Measurements from ENCODE around the gene PDCD4.

DNA sequence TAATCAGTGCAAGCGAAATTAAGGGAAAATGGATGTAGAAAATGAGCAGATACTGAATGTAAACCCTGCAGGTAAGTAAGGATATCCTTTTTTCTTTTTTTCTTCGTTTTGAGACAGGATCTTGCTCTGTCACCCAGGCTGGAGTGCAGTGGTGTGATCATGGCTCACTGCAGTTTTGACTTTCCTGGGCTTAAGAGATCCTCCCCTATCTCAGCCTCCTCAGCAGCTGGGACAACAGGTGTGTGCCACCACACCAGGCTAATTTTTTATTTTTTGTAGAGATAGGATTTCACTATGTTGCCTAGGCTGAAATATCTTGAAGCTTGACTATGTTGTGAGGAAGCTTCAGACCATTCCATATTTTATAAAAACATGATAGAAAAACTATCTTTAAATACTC, 4.3 kb downstream of the PDCD4 start:
- no peak for TF ChIP-seq CTCF (IDR thresholded peaks at IDR 0.05)
- TF ChIP-seq POLR2A (IDR thresholded peaks at IDR 0.05): no peak
